SW480 (cell line): ENCODE measurements around the gene HSF2BP.
"Not testable (repeated sequence)": the region's sequence is repeated elsewhere in the genome, so short reads cannot be mapped to it uniquely, and the experiment has no call there.

Source experiments
- DNase-seq: peaks from one replicate; pipeline ENCODE4 v3.0.0-alpha.2; 2016; ENCODE audit warnings: low spot score

Gene HSF2BP

GRCh38 chr21:43687566-43688399 is 28.5 kb upstream of the HSF2BP start:
- DNase-seq, result no peak

GRCh38 chr21:43686811-43687565 is 27.7 kb upstream of the HSF2BP start:
- DNase-seq, result no peak

- no peak for DNase-seq
Observed at GRCh38 chr21:43684424-43684823, 25.1 kb upstream of the HSF2BP start.

- no peak for DNase-seq
Observed at GRCh38 chr21:43681650-43682049, 22.4 kb upstream of the HSF2BP start.

GRCh38 chr21:43680421-43680820 is 21.1 kb upstream of the HSF2BP start:
- not testable (repeated sequence) for DNase-seq

- no peak for DNase-seq
Observed at GRCh38 chr21:43679951-43680350, 20.7 kb upstream of the HSF2BP start.

- DNase-seq, result no peak
Observed at GRCh38 chr21:43676391-43676790, 17.1 kb upstream of the HSF2BP start.

- no peak for DNase-seq
Observed at GRCh38 chr21:43675871-43676270, 16.6 kb upstream of the HSF2BP start.

- DNase-seq, result no peak
Observed at GRCh38 chr21:43669828-43670605, 10.7 kb upstream of the HSF2BP start.

GRCh38 chr21:43667191-43667904 is 8.1 kb upstream of the HSF2BP start:
- peak; percentile 81 for DNase-seq

GRCh38 chr21:43665879-43666278 is 6.6 kb upstream of the HSF2BP start:
- no peak for DNase-seq

GRCh38 chr21:43664358-43664757 is 5.1 kb upstream of the HSF2BP start:
- no peak for DNase-seq

- DNase-seq, result no peak
Observed at GRCh38 chr21:43663033-43663432, 3.7 kb upstream of the HSF2BP start.

- no peak for DNase-seq
Observed at GRCh38 chr21:43662286-43662685, 3.0 kb upstream of the HSF2BP start.

- no peak for DNase-seq
Observed at GRCh38 chr21:43658769-43659135, 536 bp downstream of the HSF2BP start.

- DNase-seq, result no peak
Observed at GRCh38 chr21:43658088-43658741, 1.1 kb downstream of the HSF2BP start.

GRCh38 chr21:43657355-43658087 is 1.8 kb downstream of the HSF2BP start:
- no peak for DNase-seq

GRCh38 chr21:43654806-43655489 is 4.3 kb downstream of the HSF2BP start:
- no peak for DNase-seq

GRCh38 chr21:43653626-43654025 is 5.7 kb downstream of the HSF2BP start:
- no peak for DNase-seq

GRCh38 chr21:43652616-43653015 is 6.7 kb downstream of the HSF2BP start:
- DNase-seq, result no peak
